Stimulated activated CD8-positive, alpha-beta memory T cell treated with anti-CD3 and anti-CD28 coated beads, Interleukin-12 subunit alpha, Interleukin-12 subunit beta, amount 100 ng/mL, for 1 hour (primary cell): ENCODE data around the gene NCF2.

Source experiments
- DNase-seq: peaks from one replicate; pipeline ENCODE4 v3.0.0-alpha.2; 2020; ENCODE audit warnings: low read depth

NCF2 gene

DNA sequence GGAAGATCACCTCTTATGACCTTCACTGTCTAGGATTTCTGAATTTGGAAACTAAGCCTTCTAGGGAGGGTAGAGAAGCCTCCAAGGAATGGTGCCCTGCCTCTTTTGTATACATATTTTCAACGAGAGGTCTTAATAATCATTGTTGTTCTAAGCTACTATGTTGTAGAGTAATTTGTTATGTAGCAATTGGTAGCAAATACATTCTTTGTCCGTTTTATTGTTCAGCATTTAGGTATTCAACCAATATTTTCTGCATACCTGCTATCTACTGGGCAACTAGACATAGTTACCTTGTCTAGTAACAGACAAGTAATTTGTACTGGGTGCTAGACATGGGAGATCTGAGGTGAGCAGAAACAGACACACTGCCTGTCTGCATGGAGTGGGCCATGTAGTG, 20.8 kb upstream of the NCF2 start:
- DNase-seq: no peak

DNA sequence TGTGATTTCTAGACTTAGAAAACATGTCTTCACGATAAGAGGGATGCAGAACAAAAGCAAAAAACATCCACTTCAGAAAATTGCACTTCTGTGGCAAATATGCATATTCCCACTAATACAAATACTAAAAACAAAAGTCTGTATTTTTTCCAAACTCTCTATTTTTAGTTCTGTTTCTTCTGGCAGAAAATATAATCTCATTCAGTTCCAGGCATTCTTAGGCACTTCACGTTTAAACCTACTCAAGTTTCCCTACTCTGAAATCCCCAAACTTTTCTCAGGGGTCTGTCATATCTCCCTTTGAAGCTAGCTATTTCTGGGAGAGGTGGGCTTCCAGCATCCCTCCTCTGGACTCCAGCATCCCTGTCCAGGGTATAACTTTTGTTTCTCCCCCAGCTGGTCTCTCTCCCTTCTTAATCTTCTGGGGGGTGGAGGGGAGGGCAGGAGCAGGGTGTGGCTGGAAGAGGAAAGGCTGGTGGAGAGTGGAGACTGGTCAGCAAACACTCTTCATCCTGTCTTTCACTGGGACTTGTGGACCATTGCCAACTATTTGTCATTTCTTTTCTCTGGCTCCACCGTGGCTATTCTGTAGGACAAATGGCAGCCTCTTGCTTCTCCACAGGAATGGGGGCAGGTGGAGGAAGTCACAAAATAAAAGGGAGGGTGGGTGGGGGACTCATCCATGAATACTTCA, 19.6 kb upstream of the NCF2 start:
- no peak for DNase-seq

DNA sequence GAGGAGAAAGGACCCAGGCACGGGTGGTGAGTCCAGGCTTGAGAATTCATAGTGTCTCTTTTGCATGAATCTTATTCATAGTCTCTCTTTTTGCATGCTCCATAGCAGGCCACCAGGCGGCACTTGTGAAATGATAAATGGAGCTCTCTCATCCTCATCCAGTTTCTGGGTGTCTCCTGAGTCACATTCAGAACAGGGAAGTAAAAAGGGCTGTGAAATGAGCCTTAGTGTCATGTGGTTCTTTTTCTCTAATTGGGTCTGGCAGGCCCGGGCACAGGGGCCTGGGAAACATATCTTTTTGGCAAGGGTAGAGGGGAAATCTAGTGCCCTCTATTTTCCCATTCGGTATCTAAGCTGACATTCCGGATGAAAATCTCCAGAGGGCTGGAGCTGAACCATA, 19.1 kb upstream of the NCF2 start:
- DNase-seq: no peak

DNA sequence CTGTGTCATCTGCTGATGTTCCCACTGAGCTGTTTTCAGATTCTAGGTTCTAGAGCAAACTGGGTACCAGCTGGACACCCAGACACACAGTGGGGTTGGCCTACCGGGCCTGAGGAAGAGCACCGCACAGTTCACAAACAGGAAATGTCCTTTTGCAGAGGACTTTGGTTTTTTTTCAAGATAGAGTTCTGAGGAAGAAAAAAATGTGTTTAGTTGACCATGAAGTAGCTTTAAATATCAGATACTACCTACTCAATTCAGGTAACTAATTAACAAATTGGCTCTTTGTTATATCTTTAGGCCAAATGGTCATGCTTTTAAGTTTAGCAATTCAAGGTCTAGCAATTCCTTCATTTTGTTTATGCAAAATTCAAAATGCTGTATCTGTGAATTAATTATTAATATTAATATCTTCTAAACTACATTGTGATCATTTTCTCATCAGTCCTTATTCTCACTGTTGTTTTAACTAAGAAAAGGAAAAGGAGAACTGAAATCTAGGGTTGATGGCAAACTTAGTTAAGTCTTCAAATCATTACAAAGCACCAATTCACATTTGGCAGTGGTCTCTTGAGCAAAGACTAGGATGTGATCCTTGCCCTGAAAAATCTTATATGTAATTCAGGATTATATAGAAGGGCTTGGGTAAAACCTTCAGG, 17.2 kb upstream of the NCF2 start:
- DNase-seq: no peak

DNA sequence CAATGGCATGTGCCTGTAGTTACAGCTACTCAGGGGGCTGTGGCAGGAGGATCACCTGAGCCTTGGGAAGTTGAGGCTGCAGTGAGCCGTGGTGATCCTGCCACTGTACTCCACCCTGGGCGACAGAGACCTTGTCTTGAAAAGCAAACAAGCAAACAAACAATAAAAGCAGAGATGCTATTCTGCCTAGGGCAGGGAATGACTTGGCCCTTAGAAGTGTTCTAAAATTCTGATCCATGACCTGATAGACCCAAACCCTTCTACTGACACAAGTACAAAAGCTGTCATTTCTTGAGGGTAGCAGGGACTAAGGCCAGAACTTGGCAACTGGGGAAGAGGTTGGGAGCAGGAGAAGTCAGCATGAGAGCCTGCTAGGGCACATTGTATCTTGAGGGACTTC, 15.6 kb upstream of the NCF2 start:
- no peak for DNase-seq

DNA sequence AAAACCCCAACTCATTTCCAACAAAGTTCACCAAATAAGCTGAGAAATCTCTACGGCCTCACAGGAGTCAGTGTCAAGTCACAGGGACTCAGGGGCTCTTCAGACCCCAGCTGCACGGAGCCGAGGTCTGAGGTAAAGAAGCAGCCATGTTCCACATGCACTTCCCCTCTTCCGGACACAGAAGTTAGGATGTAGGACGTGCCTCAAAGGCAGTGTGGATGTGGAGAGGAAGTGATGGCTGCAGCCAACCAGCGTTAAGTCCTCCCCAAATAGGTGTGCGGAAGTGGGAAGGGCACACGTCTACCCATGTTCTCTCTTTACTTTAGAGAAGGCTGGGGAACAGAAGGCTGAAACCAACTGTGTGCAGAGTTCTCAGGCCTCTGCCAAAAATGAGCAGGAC, 14.6 kb upstream of the NCF2 start:
- no peak for DNase-seq

DNA sequence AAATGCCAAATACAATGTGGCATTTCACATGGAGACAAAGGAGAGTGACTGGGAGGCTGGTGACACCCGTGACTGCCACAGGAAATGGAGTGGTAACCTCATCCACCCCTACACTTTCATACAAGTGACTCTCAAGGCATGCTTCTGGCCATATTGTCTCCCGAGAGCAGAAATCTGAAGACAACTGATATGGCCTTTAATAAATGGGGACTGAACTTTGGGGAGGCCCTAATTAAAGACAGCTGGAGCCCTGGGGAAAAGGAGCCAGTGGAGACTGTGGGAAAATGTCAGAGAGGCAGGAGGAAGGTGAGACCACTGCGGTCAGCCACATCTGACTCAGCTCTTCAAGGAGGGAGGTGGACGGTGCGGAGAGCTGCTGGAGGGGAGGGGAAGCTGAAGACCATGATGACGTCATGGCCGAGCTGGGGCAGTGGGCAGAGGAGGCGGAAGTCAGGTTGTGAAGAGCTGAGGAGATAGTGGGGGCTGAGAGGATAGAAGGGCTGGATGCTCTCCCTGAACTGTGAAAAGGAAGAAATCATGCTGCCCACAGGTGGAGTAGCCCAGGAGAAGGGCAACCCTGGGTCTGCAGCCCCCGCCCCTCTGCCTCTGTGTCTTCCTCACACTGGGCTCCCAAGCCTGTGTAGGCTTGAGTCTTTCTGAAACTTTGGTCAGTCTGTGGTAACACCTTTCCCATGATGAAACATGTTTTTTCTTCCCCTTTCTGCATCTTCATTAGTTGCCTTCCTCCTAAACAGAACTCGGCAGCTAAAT, 14.0 kb upstream of the NCF2 start:
- no peak for DNase-seq

DNA sequence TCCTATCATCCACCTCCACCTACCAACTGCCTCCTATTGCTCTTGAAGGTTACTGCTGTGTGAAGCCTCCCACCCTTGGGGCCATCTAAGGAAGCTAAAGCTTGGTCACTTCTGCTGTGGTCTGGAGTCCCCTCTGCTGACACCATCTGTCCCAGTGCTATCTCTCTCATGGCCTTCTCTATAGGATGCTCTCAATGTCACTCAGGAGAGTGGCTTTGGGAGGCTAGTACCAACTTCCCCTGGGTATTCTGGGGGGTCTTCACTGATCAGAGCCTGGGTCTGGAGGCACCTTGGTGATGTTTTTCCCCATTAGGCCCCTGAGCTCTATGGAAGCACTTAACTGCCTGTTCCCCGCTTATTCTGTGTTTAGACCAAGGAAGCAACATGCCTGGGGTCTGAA, 12.3 kb upstream of the NCF2 start:
- no peak for DNase-seq

DNA sequence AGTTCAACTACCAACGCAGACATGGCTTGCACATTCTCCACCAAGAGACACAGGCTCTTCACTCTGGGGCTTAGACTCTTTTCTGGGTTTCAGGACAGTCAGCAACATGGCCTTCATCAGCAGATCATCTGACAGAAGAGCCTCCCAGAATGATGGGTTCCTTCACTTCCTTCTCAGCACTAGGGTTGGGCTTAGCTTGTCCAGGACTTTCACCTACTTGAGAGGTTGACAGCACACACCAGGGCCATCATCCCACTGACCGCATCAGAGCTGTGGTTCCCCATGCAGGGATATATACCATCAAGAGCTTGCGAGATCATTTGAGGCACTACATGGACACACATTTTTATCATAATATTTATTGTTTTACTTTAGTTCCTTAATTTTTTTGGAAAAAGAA, 10.4 kb upstream of the NCF2 start:
- DNase-seq: no peak

DNA sequence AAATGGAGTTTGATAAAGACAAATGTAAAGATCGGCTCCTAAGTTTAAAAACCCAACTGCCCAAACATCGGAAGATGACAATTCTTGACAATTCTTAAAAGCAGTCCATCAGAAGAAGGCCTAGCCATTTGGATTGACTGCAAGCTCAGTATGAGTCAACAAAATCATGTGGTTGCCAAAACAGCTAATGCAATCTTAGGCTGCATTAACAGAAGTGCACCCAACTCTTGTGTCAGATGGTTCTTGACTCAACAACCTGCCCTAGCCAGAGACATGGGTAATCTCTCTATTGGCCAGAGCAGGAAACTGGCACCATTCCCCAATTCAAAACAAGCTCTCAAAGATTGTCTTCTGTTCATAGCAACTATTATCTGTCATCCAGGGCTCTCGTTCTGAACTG, 9.9 kb upstream of the NCF2 start:
- no peak for DNase-seq

DNA sequence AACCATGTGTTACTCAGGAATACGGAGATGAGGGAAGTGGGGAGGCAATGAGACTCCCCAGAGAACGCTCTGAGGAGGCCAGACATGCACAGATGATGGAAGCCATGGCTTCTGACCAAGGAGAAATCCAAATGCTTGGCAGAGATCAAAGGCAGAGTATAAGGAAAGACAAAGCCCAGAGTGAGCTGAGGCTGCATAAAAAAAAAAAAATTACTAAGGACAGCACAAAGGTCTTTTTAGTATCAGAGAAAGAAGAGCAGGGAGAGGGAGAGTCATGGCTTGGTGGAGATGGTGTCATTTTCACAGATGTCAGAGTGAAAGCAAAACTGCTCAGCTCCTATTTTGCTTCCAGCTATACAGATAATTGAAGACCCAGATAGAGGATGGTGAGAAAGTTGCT, 8.1 kb upstream of the NCF2 start:
- DNase-seq: no peak

DNA sequence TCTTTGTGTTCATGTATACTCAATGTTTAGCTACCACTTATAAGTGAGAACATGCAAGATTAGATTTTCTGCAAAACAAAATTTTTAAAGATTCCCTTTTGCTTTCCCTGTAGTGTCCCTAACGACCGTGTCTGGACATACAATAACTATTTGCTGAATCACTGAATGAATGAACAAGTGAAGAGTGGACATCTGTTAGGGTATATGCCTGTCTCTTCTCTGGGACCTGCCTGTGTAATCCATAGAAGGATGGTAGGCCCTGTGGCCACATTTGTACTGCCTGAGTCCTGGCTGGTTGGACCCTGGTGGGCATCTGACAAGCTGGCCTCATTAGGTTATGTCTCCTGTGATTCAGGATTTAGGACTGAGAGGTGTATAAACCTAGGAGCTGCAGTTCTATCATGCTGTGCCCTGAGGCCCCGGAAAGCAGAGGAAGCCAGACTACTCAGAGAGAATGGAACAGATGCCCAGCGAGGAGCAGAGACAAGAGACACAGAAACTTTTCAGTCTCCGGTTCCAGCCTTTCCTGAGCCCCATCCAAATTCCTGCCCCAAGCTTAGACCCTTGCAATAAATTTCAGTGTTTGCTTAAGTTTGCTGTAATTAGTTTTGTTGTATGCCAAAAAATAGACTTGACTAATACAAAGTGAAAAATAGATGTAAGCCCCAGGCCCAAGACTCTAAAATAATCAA, 7.5 kb upstream of the NCF2 start:
- no peak for DNase-seq

DNA sequence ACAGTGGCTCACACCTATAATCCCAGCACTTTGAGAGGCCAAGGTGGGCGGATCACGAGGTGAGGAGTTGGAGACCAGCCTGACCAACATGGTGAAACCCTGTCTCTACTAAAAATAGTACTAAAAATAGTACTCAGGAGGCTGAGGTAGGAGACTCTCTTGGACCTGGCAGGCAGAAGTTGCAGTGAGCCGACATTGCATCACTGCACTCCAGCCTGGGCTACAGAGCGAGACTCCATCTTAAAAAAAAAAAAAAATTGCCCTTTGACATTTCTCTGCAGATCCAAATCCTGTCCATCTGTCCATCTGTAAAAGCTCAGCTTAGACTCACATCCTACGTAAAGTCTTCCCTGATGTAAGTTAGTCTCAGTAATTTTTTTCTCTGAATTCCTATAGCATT, 6.2 kb upstream of the NCF2 start:
- no peak for DNase-seq

DNA sequence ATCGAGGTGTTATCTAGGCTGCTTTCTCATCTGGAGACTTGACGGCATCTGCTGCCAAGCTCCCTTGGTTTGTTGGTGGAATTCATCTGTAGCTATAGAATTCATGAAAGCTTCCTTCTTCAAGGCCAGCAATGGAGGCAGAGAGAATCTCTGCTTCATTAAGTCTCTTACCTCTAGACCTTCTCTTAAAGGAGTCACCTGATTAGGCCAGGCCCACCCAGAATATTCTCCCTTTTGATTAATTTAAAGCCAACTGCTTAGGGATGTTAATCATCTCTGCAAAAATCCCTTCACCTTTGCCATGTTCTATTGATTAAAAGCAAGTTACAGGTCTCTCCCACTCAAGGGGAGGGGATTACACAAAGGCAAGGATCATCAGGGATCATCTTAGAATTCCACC, 5.3 kb upstream of the NCF2 start:
- DNase-seq: no peak

DNA sequence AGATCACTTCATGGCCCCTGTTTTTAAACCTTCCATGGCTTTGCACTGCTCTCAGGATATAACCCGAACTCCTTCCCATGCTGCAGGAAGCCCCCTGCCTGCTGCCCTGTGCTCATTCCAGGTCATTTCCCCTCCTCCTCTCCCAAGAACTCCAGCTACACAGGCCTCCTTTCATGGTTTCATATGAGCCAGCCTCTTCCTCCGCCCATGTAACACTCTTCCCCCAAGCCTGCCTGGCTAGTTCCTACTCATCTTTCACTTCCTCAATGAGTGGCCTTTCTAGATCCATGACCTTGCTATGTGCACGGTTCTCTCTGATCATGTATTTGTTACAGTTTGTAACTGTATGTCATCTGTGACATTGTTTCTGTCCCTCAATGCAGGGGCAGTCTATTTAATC, 3.1 kb upstream of the NCF2 start:
- no peak for DNase-seq

DNA sequence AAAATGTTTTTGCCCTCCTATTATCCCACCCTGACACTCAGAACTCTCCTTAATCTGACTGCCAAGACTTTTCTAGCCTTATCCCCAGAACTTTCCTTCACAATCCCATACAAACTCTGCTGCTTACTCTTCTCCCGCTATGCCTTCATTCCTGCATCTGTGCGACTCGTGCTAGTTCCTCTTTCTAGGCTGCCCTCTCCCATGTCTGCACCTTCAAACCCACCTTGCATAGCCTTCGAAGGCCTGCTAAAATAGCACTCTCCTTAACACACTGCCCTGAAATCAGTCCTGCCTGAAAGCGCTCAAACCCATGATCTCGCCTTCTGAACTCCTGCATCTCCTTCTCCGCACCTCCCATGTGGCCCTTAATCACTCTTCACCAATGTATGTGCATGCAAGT, 2.5 kb upstream of the NCF2 start:
- DNase-seq: no peak

DNA sequence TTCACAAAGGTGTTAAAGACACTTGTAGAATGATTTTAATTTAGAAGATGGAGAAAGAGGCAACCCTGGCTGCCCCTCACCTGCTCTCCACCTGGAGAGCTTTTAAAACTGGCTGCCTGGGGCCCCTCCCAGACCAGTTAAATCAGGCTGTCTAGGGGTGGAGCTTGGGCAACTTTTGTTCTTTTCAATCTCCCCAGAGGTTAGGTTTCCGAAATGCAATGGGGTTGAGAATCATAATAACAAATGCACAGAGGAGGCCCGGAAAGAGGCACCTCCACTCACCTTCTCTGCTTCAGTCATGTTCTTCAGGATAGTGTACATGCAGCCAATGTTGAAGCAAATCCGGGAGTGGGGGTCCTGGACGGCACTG, 400 bp downstream of the NCF2 start:
- no peak for DNase-seq

DNA sequence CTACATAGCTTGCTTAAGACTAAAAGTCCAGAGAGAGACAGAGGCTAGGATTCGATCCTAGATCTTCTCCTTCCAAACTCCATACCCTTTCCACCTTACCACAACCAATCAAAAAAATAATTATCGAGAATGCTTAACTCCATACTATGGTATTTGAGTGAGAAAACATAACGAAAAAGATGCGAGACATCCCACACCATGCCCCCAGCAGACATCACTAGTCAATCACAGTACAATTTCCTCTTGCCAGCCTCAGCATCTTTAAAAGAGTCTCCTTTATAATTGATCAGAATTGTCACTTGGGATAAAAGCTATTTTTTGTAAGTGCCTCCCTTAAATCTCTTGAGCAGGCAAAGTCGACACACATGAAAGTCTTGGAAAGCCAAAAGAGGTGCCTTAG, 875 bp downstream of the NCF2 start:
- DNase-seq: no peak

DNA sequence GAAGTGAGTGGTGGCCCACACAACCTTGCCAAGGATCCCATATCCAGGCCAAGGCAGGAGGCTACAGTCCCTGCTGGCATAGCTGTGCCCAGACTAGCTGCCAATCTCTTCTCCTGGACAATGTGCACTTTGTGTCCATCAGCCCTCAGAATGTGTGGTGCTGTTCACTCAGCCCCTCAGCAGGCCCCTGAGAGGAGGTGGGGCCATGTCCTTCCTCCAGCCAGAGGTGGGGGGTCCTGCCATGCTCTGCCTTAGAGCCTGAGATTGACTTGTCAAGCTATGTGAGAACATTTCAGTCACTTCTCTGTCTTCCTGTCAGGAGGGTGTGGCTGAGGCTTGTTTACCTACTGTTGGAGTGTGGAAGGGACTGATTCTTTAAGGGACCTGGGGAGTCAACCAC, 1.4 kb downstream of the NCF2 start:
- DNase-seq: no peak

DNA sequence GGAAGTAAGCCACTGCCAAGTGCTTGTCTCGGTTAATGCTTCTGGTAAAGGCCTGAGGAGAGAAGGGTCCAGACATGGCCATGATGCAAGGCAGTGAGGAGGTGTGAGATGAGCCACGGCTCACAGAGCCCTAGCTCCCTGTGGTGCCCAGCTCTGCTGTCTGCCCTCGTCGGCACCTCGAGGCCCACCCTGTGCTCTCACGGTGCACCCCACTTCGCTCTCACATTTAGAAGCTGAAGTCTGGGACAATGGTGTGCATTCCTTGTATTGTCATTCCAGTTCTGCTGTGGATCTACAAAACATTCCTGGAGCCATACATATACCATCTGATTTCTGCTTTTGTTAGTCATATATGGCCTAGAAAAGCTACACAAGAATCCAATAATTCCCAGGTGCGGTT, 3.3 kb downstream of the NCF2 start:
- no peak for DNase-seq

DNA sequence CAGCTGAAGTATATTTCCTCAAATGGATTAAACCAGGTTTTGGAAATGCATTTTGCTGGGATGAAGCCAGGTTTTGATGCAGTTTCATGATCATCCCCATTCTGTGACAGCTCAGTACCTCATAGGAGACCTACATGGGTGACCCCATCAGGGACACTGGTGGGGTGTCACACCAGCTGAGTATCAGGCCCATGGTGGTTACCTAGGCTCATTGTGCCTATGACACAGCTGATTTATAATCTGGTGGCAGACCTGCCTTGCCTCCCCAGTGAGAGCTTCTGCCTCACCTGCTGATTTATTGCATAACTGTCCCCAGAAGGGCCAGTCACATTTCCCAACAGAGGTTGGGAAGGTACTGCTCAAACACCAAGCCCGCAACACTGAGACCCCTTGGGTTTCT, 3.8 kb downstream of the NCF2 start:
- no peak for DNase-seq

DNA sequence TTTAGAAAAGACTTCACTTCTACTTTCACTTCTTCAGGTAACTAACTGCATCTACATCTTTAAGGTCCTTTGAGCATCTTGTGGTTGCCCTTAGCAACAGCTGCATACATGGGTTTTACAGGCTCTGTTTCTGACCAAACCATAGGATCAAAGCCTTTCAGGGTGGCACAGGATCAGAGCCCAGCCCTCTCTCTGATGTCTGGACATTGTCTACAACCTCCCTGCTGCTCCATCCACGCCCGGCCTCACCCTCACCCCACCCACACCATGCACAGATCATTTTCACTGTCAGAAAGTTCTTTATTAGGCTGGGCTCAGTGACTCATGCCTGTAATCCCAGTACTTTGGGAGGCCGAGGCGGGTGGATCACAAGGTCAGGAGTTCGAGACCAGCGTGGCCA, 5.2 kb downstream of the NCF2 start:
- DNase-seq: no peak

DNA sequence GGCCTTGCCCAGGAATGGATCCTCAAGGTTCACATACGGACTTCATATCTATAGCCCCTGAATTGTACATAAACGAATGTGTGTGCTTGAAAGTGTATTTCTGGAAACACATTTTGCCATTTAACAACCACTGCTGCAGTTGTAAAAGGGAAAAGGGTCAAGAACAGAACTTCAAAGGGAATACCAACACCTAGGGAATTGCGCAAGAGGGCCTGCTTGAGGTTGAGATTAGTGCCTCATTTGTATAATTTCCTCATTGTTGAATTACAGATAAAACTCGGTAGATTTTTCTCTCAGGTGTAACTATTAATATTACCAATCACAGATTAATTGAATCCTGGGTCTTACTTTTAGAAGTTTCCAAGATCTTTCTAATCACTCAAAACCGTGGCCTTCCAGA, 6.1 kb downstream of the NCF2 start:
- DNase-seq: no peak
